CD14-positive monocyte (primary cell): ENCODE results near the gene XPO4. TPM values are rescaled to one million over a fixed set of nuclear protein-coding genes. Genes with fewer than 3 reads are reported as not detected.
"Not testable (repeated sequence)": the region's sequence is repeated elsewhere in the genome, so short reads cannot be mapped to it uniquely, and the experiment has no call there.

ENCODE experiments used
- DNase-seq, 3 donors: peaks; one replicate each; pipeline ENCODE4 v3.0.0-alpha.2; 2011 to 2022
- H2AFZ ChIP-seq: 2 replicates; pipeline ENCODE4 v1.6.0; 2012; ENCODE audit warnings: mild to moderate bottlenecking, low read depth, low read length, inconsistent platforms; ENCODE audit not compliant: insufficient read depth, poor library complexity, severe bottlenecking
- H3K27ac ChIP-seq, 2 donors: 1 replicate in 1 of 2; 2 replicates in 1 of 2; pipeline ENCODE4 v1.5.1; 2012 to 2013; ENCODE audit warnings: low read length in 2 of 2, control low read depth in 1 of 2, inconsistent platforms in 1 of 2, low read depth in 1 of 2, mild to moderate bottlenecking in 1 of 2
- H3K27me3 ChIP-seq, 2 donors: one replicate each; pipeline versions ENCODE4 v1.6.0 to v1.6.1; 2011 to 2013; ENCODE audit warnings: low read length in 2 of 2; ENCODE audit not compliant: control insufficient read depth in 2 of 2, insufficient read depth in 2 of 2
- H3K36me3 ChIP-seq, 2 donors: replicated peaks in 1 of 2; 1 replicate in 1 of 2; 2 replicates in 1 of 2; pipeline versions ENCODE4 v1.5.1 to v1.6.1; 2012 to 2013; ENCODE audit warnings: low read length in 2 of 2, control low read depth in 1 of 2, inconsistent platforms in 1 of 2, mild to moderate bottlenecking in 1 of 2; ENCODE audit not compliant: insufficient read depth in 2 of 2, control insufficient read depth in 1 of 2
- H3K4me1 ChIP-seq, 2 donors: 1 replicate in 1 of 2; 2 replicates in 1 of 2; pipeline versions ENCODE4 v1.5.1 to v1.6.1; 2012 to 2013; ENCODE audit warnings: low read length in 2 of 2, control low read depth in 1 of 2, inconsistent platforms in 1 of 2, mild to moderate bottlenecking in 1 of 2, moderate library complexity in 1 of 2; ENCODE audit not compliant: insufficient read depth in 2 of 2, control insufficient read depth in 1 of 2
- H3K4me2 ChIP-seq: replicated peaks from 2 replicates; pipeline ENCODE3; 2012; ENCODE audit warnings: low read length, moderate library complexity, mild to moderate bottlenecking; ENCODE audit not compliant: poor library complexity, severe bottlenecking; ENCODE audit errors: extremely low read depth
- H3K4me3 ChIP-seq, 3 experiments: fragments of 200-600 bp in 1 of 3; sonication (generic) in 1 of 3; replicated peaks in 1 of 3; 1 replicate in 2 of 3; 2 replicates in 1 of 3; pipeline ENCODE4 v1.5.1; 2011 to 2013; ENCODE audit warnings: low read length in 3 of 3, mild to moderate bottlenecking in 3 of 3, control low read depth in 2 of 3, low read depth in 2 of 3, inconsistent platforms in 1 of 3, moderate library complexity in 1 of 3
- H3K79me2 ChIP-seq: 2 replicates; pipeline ENCODE4 v1.6.0; 2012; ENCODE audit warnings: mild to moderate bottlenecking, control low read depth, inconsistent platforms, low read length, moderate library complexity; ENCODE audit not compliant: insufficient read depth
- H3K9ac ChIP-seq: 2 replicates; pipeline ENCODE4 v1.6.0; 2017; ENCODE audit warnings: low read length, mild to moderate bottlenecking; ENCODE audit not compliant: insufficient read depth, poor library complexity, severe bottlenecking
- H3K9me3 ChIP-seq, 2 donors: replicated peaks in 1 of 2; 1 replicate in 1 of 2; 2 replicates in 1 of 2; pipeline versions ENCODE4 v1.5.1 to v1.6.1; 2012 to 2013; ENCODE audit warnings: low read length in 2 of 2, control low read depth in 1 of 2; ENCODE audit not compliant: control insufficient read depth in 1 of 2, insufficient read depth in 1 of 2
- H4K20me1 ChIP-seq: 2 replicates; pipeline ENCODE4 v1.6.0; 2012; ENCODE audit warnings: mild to moderate bottlenecking, low read length, control low read depth, moderate library complexity; ENCODE audit not compliant: insufficient read depth
- H3K27ac Mint-ChIP-seq, 7 donors: one replicate each; pipeline ENCODE4 v1.8.0; 2020; ENCODE audit warnings: mild to moderate bottlenecking in 7 of 7, mixed read lengths in 7 of 7, moderate library complexity in 6 of 7, inconsistent platforms in 2 of 7
- H3K27me3 Mint-ChIP-seq, 3 donors: one replicate each; pipeline ENCODE4 v1.8.0; 2021 to 2022; ENCODE audit warnings: low read depth in 3 of 3, mild to moderate bottlenecking in 3 of 3, mixed read lengths in 3 of 3, moderate library complexity in 3 of 3, inconsistent platforms in 1 of 3
- H3K36me3 Mint-ChIP-seq, 2 donors: one replicate each; pipeline ENCODE4 v1.8.0; 2020; ENCODE audit warnings: mixed read lengths in 2 of 2, inconsistent platforms in 1 of 2, mild to moderate bottlenecking in 1 of 2
- H3K4me1 Mint-ChIP-seq: one replicate; pipeline ENCODE4 v1.8.0; 2020; ENCODE audit warnings: mild to moderate bottlenecking, mixed read lengths
- H3K4me3 Mint-ChIP-seq, 2 donors: one replicate each; pipeline ENCODE4 v1.8.0; 2020; ENCODE audit warnings: mild to moderate bottlenecking in 2 of 2, mixed read lengths in 2 of 2, moderate library complexity in 1 of 2
- H3K9me3 Mint-ChIP-seq, 7 donors: one replicate each; pipeline ENCODE4 v1.8.0; 2020 to 2022; ENCODE audit warnings: mixed read lengths in 7 of 7, mild to moderate bottlenecking in 6 of 7, moderate library complexity in 6 of 7, inconsistent platforms in 2 of 7
- WGBS: methylation state at CpG from one replicate; pipeline ENCODE4 v1.1.5; 2013; ENCODE audit warnings: missing lambda C conversion rate; ENCODE audit not compliant: insufficient coverage; 5-methylcytosine and 5-hydroxymethylcytosine counted together
- intact Hi-C, 2 donors: fragments of 100-400 bp; cut with micrococcal nuclease; formaldehyde crosslinking; loops; one replicate each; pipeline versions ENCODE4 v1.15.0 to v1.15.1; 2023
- polyA plus RNA-seq, 3 donors: library from polyadenylated mRNA; depleted of rRNA in 1 of 3; unstranded in 2 of 3; stranded (reverse) in 1 of 3; fragments of 300-500 nt in 2 of 3; fragments of >200 nt in 1 of 3; fragmentation: Illumina TruSeq in 2 of 3; gene quantifications; 1 replicate in 2 of 3; 2 replicates in 1 of 3; pipeline ENCODE4 v1.2.3, GENCODE V29; 2012 to 2021
- TF ChIP-seq, protein P1 (sequence below): fragments of 200-600 bp; IDR thresholded peaks from one replicate; pipeline ENCODE4 v1.8.0; 2022; ENCODE audit warnings: antibody characterized with exemption, mild to moderate bottlenecking

XPO4 gene
- polyA plus RNA-seq, 3 donors: 2.9 to 4.4 (median 4.0) TPM

DNA sequence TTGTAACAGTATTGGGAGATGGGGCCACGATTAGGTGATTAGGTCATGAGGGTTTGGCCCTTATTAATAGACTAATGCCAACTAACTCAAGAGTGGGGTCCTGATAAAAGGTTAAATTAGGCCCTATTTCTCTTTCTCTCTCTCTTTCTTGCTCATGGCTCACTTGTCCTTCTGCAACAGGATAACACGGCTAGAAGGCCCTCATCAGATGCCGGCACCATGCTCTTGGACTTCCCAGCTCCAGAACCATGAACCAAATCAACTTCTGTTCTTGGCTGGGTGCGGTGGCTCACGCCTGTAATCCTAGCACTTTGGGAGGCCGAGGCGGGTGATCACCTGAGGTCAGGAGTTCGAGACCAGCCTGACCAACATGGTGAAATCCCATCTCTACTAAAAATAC lies 28.1 kb downstream of the XPO4 start:
- H3K4me3 ChIP-seq, H3K4me2 ChIP-seq, H3K27ac ChIP-seq, H3K4me3 Mint-ChIP-seq, H3K27me3 Mint-ChIP-seq, intact Hi-C loops, H3K4me1 ChIP-seq, H3K9ac ChIP-seq, H3K9me3 ChIP-seq, DNase-seq, H3K27me3 ChIP-seq, H2AFZ ChIP-seq, H3K27ac Mint-ChIP-seq, H3K36me3 ChIP-seq, H3K36me3 Mint-ChIP-seq, H3K9me3 Mint-ChIP-seq: not testable (repeated sequence)
- 100% methylated on average over 1 of the region's 8 CpGs for WGBS
- H3K4me1 Mint-ChIP-seq: peaks cover 15% of the 10 kb centered on the region
- peaks cover 93% of the 10 kb centered on the region for H3K79me2 ChIP-seq
- H4K20me1 ChIP-seq: peaks cover 67% of the 10 kb centered on the region

DNA sequence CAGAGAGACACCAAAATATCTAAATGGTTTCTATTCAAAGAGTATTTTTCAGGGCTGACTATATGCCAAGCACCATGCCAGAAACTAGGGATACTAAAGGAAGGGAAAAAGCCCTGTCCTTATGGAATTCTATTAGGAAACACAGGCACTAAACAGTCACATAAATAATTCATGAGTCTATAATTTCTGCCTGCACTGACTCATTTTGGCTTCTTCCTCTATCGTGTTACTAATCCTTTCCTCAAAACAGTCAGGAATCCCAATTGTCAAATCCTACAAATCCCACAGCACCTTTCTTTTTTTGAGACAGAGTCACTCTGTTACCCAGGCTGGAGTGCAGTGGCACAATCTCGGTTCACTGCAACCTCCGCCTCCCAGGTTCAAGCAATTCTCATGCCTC lies 29.2 kb downstream of the XPO4 start:
- Histone ChIP-seq H2AFZ (no peak overlapping the region), H3K79me2 (peaks cover 84% of the 10 kb centered on the region), H3K36me3 (no peaks in the 10 kb centered on the region), H3K27ac (no peak overlapping the region), H3K9ac (no peak overlapping the region), H3K4me2 (no peak overlapping the region), H3K4me1 (no peaks in the 10 kb centered on the region), H4K20me1 (peaks cover 58% of the 10 kb centered on the region), H3K4me3 (no peak overlapping the region), H3K9me3 (peaks cover 0 to 4% of the 10 kb centered on the region in 2 donors), H3K27me3 (no peaks in the 10 kb centered on the region)
- no peak for DNase-seq
- H3K9me3 Mint-ChIP-seq: peaks cover 0 to 8% (median 4%) of the 10 kb centered on the region in 7 donors
- TF ChIP-seq, protein P1, sequence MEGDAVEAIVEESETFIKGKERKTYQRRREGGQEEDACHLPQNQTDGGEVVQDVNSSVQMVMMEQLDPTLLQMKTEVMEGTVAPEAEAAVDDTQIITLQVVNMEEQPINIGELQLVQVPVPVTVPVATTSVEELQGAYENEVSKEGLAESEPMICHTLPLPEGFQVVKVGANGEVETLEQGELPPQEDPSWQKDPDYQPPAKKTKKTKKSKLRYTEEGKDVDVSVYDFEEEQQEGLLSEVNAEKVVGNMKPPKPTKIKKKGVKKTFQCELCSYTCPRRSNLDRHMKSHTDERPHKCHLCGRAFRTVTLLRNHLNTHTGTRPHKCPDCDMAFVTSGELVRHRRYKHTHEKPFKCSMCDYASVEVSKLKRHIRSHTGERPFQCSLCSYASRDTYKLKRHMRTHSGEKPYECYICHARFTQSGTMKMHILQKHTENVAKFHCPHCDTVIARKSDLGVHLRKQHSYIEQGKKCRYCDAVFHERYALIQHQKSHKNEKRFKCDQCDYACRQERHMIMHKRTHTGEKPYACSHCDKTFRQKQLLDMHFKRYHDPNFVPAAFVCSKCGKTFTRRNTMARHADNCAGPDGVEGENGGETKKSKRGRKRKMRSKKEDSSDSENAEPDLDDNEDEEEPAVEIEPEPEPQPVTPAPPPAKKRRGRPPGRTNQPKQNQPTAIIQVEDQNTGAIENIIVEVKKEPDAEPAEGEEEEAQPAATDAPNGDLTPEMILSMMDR: no peak
- intact Hi-C loops: no loop called here
- H3K36me3 Mint-ChIP-seq: peaks cover 0 to 7% of the 10 kb centered on the region in 2 donors
- peaks cover 0 to 1% (median 0%) of the 10 kb centered on the region in 3 donors for H3K27me3 Mint-ChIP-seq
- peaks cover 15% of the 10 kb centered on the region for H3K4me1 Mint-ChIP-seq
- H3K4me3 Mint-ChIP-seq: no peak overlapping the region
- H3K27ac Mint-ChIP-seq: no peak overlapping the region
- 78% methylated on average over 3 of the region's 3 CpGs for WGBS
